Activated T-cell treated with anti-CD3 and anti-CD28 coated beads, Interleukin-2, amount 50 U/mL, for 24 hours (primary cell): ENCODE results near the gene NRG2.

ENCODE experiments used
- DNase-seq: peaks from one replicate; pipeline ENCODE4 v3.0.0-alpha.2; 2020
- H3K27ac Mint-ChIP-seq: 2 replicates; pipeline ENCODE4 v1.8.0; 2020; ENCODE audit warnings: mild to moderate bottlenecking, mixed read lengths
- H3K27me3 Mint-ChIP-seq: 2 replicates; pipeline ENCODE4 v1.8.0; 2020; ENCODE audit warnings: mixed read lengths
- H3K36me3 Mint-ChIP-seq: 2 replicates; pipeline ENCODE4 v1.8.0; 2020; ENCODE audit warnings: low read depth, mixed read lengths
- H3K4me1 Mint-ChIP-seq: 2 replicates; pipeline ENCODE4 v1.8.0; 2020; ENCODE audit warnings: low read depth, mixed read lengths
- H3K4me3 Mint-ChIP-seq: 2 replicates; pipeline ENCODE4 v1.8.0; 2020; ENCODE audit warnings: mild to moderate bottlenecking, moderate library complexity, mixed read lengths
- H3K9me3 Mint-ChIP-seq: 2 replicates; pipeline ENCODE4 v1.8.0; 2020; ENCODE audit warnings: mixed read lengths

The NRG2 gene

DNA sequence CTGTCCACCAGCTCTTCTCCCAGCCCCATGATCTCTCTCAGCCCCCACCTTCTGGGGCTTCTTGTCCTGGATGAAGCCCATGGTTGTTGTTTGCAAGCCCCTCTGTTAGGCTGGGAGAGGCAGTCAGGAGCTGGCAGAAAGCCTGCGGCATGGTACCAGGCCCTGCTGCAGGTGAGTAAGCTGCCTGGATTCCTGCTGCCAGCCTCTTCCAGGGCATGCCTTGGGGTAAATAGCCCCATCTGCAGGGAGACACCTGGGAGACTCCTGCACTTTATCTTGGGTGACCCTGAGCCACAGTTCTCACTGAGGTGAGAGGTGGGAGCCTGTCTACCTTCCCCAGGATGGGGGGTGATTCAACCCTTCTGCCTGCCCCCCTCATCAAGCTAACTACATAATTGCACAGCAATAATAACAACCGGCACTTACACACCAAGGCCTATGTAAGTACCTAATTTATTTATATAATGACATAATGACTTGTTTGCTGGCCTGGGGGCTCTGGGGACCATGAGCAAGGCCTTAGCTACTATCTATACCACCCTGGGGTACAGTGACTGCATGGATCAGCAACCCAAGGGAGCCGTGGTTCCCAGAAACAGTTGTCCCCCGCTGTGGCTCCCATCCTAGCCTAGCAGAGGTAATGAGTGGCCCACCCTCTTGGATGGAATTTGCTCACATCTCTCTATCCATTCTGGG is 131.5 kb downstream of the NRG2 start:
- no peaks in the 10 kb centered on the region for H3K9me3 Mint-ChIP-seq
- H3K27ac Mint-ChIP-seq, result no peak overlapping the region
- no peaks in the 10 kb centered on the region for H3K4me1 Mint-ChIP-seq
- H3K36me3 Mint-ChIP-seq, result no peaks in the 10 kb centered on the region
- peaks cover 19% of the 10 kb centered on the region for H3K27me3 Mint-ChIP-seq
- DNase-seq, result no peak
- H3K4me3 Mint-ChIP-seq, result no peak overlapping the region

DNA sequence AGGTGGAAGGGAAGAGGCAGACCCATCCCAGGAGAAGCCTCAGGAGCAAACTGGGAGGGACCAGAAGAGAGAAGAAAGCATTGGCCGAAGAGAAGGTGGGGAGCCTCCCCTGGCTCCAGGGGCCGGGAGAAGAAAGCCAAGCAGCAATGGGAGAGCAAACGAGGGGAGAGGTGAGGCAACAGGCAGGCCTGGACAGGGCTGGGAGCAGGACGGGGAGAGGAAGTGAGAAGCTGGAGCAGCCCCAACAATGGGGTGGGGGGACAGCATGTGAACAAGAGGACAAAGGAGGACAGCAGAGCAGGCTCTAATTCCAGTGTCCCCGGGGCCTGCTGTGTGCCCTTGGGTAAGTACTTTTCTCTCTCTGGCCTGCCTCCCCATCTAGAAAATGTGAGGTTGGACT is 132.2 kb downstream of the NRG2 start:
- H3K27me3 Mint-ChIP-seq, result peaks cover 17% of the 10 kb centered on the region
- H3K27ac Mint-ChIP-seq, result no peak overlapping the region

DNA sequence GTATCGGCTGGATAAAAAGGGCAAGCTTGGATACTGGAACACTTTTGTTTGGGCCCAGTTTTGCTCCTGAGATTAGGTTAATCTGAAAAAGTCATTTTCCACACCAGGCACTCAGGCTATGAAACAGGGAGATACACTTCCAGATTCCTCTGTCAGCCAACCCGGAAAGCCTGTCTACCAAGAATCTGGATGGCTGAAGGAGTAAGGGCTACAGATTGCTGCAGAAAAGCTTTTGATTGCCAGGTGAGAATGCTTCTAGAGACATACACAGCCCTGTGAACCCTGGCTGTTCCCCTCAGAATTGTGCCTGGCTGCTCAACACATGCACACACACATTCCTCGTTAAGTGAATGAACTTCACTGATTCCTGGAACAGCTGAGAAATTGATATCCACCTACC is 133.1 kb downstream of the NRG2 start:
- Mint-ChIP-seq H3K4me1 (no peaks in the 10 kb centered on the region), H3K9me3 (no peaks in the 10 kb centered on the region), H3K36me3 (no peaks in the 10 kb centered on the region), H3K4me3 (no peak overlapping the region), H3K27ac (no peak overlapping the region), H3K27me3 (peaks cover 12% of the 10 kb centered on the region)
- no peak for DNase-seq

More for the DNA sequence above, 132.2 kb downstream of the NRG2 start:
- no peak overlapping the region for H3K4me3 Mint-ChIP-seq
- H3K4me1 Mint-ChIP-seq, result no peaks in the 10 kb centered on the region
- no peak for DNase-seq
- no peaks in the 10 kb centered on the region for H3K36me3 Mint-ChIP-seq
- no peaks in the 10 kb centered on the region for H3K9me3 Mint-ChIP-seq

DNA sequence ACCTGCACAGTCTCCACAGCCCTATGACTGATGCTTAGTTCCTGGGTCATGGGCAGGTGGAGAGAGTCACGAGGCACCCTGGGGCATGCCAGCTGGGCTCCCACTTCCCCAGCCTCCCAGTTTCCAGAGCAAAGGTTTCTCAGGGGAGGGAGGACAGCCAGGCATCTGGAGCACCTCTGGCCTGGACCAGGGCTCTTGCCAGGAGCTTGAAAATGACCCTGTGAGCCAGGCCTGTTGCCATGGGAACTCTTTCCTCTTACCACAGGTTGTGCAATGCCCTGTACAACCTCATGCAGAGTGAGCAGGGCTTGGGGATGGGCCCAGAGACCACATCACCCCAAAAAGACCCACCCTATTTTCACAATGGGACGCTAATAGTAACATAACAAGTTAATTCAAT is 134.3 kb downstream of the NRG2 start:
- DNase-seq, result no peak
- H3K27me3 Mint-ChIP-seq, result peaks cover 5% of the 10 kb centered on the region
- peaks cover under 1% of the 10 kb centered on the region for H3K4me1 Mint-ChIP-seq
- H3K27ac Mint-ChIP-seq, result no peak overlapping the region
- H3K36me3 Mint-ChIP-seq, result no peaks in the 10 kb centered on the region
- H3K9me3 Mint-ChIP-seq, result no peaks in the 10 kb centered on the region
- H3K4me3 Mint-ChIP-seq, result no peak overlapping the region

DNA sequence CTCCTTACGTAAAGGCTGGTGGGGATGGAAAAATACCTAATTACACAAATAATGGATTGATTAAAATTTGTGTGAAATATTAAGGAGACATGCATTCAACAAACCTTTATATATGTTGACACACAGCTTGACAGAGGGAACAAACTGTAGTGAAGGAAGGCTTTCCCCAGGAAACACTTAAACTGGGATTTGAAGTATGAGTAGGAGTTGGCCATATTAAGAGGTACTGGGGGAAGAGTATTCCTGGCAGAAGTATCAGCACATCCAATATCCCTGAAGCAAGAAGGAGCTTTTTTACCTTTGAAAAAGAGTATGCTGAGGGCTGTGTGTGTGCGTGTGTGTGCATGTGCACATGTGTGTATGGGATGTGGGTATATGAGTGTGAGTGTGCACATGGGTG is 136.4 kb downstream of the NRG2 start:
- H3K27me3 Mint-ChIP-seq, result peaks cover 22% of the 10 kb centered on the region
- no peaks in the 10 kb centered on the region for H3K9me3 Mint-ChIP-seq
- DNase-seq, result no peak
- no peaks in the 10 kb centered on the region for H3K36me3 Mint-ChIP-seq
- H3K27ac Mint-ChIP-seq, result no peak overlapping the region
- no peak overlapping the region for H3K4me3 Mint-ChIP-seq
- H3K4me1 Mint-ChIP-seq, result peaks cover 5% of the 10 kb centered on the region

DNA sequence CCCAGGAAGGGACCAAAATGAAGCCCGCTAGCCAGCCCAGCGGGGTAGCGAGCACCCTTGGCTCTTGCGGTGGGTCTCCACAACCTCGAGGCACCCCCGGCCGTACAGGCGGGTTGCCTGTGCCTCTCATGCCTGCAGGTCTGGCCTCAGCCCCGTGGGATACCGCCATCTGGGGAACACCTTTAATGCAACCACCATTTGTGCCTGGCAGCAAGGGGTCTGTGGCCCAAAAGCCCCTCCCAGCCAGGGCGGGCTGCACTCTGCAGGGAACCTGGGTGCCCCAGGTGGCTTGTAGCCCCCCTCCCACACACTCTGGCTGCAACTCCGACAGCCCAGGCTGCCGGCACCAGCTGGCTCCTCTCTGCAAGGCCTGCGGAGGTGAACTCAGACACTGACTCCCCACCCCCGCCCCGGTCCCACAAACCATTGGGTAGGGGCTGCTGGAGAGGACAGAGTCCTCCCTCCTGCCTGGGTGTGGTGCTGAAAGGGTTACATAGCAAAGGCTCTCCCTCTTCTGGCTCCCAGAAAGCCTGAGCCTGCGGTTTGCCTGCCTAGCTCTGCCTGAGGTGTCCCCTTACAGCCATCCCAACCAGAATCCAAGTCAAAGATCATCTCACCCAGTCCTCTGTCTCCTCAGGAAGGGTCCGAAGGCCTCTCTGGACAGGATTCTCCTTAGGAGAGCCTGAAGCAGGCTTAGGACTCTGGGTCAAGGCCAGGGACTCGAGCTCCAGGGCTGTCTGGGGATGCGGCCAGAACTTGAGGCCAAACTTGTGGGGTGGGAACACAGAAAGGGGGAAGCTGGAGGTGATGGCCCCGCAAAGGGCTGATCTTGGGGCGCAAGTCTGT is 138.1 kb downstream of the NRG2 start:
- H3K27me3 Mint-ChIP-seq, result peaks cover 32% of the 10 kb centered on the region
- H3K27ac Mint-ChIP-seq, result no peak overlapping the region
- H3K4me3 Mint-ChIP-seq, result no peak overlapping the region
- H3K36me3 Mint-ChIP-seq, result no peaks in the 10 kb centered on the region
- no peak for DNase-seq
- H3K4me1 Mint-ChIP-seq, result peaks cover 5% of the 10 kb centered on the region
- H3K9me3 Mint-ChIP-seq, result no peaks in the 10 kb centered on the region

DNA sequence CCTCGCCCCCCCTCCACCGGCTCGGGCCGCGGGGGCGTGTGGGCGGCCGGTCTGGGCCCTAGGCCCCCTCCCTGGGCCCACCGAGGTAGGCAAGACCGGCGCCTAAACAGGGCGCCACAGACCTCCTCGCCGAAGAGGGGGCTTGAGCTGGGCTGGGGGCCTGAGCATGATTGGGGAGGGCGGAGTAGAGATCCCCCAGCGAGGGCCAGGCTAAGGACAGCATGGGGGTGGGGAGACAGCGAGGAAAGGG is 138.6 kb downstream of the NRG2 start:
- H3K9me3 Mint-ChIP-seq, result no peaks in the 10 kb centered on the region
- DNase-seq, result no peak
- no peak overlapping the region for H3K27ac Mint-ChIP-seq
- peaks cover 32% of the 10 kb centered on the region for H3K27me3 Mint-ChIP-seq
- peaks cover 5% of the 10 kb centered on the region for H3K4me1 Mint-ChIP-seq
- H3K4me3 Mint-ChIP-seq, result no peak overlapping the region
- no peaks in the 10 kb centered on the region for H3K36me3 Mint-ChIP-seq

DNA sequence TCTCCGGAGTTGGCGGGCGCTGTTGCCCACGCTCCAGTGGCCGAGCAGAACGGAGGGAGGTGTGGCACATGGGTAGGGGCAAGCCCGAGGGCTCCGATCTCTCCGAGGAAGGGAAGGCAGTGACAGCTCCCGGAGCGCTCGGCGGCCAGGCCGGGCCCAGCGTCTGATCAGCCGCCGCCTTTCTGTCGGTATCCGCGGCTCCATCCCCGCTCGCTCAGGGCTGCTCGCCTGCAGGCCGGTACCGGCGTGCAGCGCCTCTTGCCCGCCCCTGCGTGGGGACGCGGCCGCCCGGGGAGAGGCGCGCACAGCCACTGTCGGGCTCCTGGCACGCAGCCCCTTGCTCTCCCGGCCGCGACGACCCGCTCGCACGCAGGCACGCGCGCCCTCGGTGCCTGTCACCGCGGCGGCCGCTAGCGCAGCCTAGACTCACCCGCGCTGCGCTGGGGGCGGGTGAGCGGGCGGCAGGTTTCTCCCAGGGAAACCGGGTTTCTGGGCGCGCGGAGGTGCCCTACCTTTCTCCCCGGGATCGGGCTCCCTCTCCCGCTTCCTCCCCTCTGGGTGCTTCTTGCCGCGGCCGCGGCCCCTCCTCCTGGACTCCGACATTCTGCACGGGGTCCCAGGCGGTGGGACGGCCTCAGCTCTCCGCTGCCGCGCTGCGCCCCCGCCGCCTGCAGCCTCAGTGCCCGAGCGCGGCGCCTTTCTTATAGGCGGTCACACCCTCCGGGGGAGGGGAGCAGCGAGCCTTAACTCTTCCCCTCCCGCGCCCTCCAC is 139.1 kb downstream of the NRG2 start:
- H3K27me3 Mint-ChIP-seq, result peaks cover 32% of the 10 kb centered on the region
- H3K9me3 Mint-ChIP-seq, result no peaks in the 10 kb centered on the region
- no peak overlapping the region for H3K27ac Mint-ChIP-seq
- peak; percentile 39 for DNase-seq
- H3K36me3 Mint-ChIP-seq, result no peaks in the 10 kb centered on the region
- H3K4me3 Mint-ChIP-seq, result peak overlapping the region; percentile 18
- H3K4me1 Mint-ChIP-seq, result peaks cover 5% of the 10 kb centered on the region

DNA sequence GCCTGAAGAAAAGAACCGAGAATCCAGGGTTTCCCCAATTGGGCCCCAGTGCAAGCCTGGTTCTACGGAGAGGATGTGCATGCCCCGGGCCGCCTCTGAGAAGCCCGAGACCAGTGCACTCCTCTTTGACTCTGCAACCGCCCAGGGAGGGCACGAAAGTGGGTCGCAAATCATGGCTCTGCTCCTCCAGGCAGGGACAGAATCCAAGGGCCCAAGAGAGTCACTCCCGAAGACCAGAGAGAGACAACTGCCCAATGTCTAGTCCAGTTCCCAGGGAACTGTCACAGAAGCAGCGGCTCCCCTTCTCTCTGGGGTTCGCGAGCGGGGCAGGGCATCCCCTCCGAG is 139.7 kb downstream of the NRG2 start:
- H3K27me3 Mint-ChIP-seq, result peaks cover 37% of the 10 kb centered on the region
- peak; percentile 36 for DNase-seq
- H3K9me3 Mint-ChIP-seq, result no peaks in the 10 kb centered on the region
- peak overlapping the region; percentile 18 for H3K4me3 Mint-ChIP-seq
- no peaks in the 10 kb centered on the region for H3K36me3 Mint-ChIP-seq
- peaks cover 5% of the 10 kb centered on the region for H3K4me1 Mint-ChIP-seq
- no peak overlapping the region for H3K27ac Mint-ChIP-seq

DNA sequence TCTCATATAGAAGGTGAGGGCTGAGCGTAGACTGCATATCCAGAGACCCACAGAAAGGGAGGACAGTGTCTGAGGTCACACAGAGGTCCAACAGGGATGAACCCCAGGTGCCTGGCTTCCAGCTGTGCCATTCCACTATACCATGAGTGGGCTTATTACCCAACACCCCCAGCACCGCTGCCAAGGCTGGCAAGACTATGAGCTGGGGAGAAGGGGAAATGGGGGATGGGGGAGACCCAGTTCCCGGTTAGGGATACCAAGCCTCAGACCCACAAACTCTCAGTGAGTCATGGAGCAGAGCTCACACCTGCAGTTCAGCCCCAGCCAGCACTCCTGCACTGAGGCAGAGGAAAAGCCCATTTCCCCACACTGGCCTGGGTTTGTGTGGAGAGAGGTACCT is 141.1 kb downstream of the NRG2 start:
- Mint-ChIP-seq H3K27ac (no peak overlapping the region), H3K36me3 (no peaks in the 10 kb centered on the region), H3K4me1 (peaks cover 5% of the 10 kb centered on the region), H3K4me3 (no peak overlapping the region), H3K27me3 (peaks cover 42% of the 10 kb centered on the region), H3K9me3 (no peaks in the 10 kb centered on the region)
- peak; percentile 26 for DNase-seq

DNA sequence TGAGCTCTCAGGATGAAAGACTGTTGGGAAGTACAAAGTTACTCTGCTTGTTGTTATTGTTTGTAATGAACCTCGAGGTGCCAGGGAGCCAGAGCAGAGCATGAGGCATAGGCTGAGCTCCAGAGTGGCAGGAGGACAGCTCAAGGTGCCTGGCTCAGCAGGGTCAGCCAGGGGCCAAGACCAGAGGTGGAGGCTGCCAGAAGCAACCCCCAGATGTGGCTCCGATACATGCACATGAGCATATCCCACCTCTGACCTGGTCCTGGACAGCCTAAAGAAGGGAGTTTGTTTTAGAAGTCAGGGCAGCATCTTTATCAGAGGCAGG is 141.9 kb downstream of the NRG2 start:
- peaks cover 5% of the 10 kb centered on the region for H3K4me1 Mint-ChIP-seq
- H3K27me3 Mint-ChIP-seq, result peaks cover 42% of the 10 kb centered on the region
- H3K27ac Mint-ChIP-seq, result no peak overlapping the region
- DNase-seq, result peak; percentile 11
- H3K36me3 Mint-ChIP-seq, result no peaks in the 10 kb centered on the region
- no peaks in the 10 kb centered on the region for H3K9me3 Mint-ChIP-seq
- no peak overlapping the region for H3K4me3 Mint-ChIP-seq

DNA sequence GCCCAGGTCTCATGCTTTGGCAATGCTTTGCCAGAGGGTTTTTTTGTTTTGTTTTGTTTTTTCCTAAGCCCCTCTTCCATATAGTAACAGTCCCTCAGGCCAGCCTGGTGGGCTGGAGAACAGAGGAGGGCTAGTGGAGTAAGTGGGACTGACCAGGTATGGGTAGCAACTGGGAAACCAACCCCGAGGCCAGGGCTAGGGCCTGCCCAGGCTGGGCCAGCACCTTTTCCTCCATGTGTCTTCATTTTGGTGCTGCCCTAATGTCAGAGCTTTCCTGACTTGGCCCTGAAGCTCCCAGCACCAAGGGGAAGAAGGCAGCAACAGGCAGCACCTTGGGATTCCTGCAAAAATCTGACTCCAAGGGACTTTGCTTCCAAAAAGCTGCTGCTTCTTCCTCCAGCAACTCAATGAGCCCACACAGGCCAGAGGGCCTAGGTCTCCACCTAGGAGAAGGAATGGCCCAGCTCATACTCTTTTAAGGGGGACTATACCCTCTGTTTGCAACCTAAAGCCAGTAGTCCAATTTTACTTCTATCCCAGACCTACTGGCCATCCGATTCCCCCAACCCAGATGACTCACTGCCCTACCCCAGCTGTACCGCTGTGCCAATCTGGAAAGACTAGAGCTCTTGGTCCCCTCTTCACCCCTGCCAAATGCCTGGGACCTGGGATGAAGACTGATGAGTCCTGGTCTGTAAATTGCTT is 142.4 kb downstream of the NRG2 start:
- peaks cover 42% of the 10 kb centered on the region for H3K27me3 Mint-ChIP-seq

DNA sequence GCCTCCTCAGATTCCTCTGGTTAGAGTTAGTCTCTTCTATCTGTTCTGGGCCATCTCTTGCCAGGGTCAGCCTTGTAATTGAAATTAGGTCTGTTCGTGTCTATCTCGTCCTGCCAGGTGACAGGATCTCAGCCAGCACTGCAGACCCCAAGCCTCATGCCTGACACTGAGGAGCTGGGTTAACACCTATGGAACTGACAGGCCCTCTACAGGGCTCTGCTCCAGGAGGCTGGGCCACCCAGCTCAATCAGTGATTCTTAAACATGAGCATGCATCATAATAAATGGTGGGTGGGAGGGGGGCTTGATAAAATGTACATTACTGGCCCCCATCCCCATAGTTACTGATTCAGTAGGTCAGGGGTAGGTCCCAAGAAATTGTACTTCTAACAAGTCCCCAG is 144.1 kb downstream of the NRG2 start:
- peaks cover 42% of the 10 kb centered on the region for H3K27me3 Mint-ChIP-seq
- H3K27ac Mint-ChIP-seq, result no peak overlapping the region
- no peaks in the 10 kb centered on the region for H3K36me3 Mint-ChIP-seq
- no peaks in the 10 kb centered on the region for H3K9me3 Mint-ChIP-seq
- no peak for DNase-seq
- H3K4me1 Mint-ChIP-seq, result peaks cover 5% of the 10 kb centered on the region
- H3K4me3 Mint-ChIP-seq, result no peak overlapping the region

More for the DNA sequence above, 142.4 kb downstream of the NRG2 start:
- Mint-ChIP-seq H3K9me3 (no peaks in the 10 kb centered on the region), H3K4me1 (peaks cover 5% of the 10 kb centered on the region), H3K27ac (no peak overlapping the region), H3K36me3 (no peaks in the 10 kb centered on the region), H3K4me3 (no peak overlapping the region)
- DNase-seq, result no peak

DNA sequence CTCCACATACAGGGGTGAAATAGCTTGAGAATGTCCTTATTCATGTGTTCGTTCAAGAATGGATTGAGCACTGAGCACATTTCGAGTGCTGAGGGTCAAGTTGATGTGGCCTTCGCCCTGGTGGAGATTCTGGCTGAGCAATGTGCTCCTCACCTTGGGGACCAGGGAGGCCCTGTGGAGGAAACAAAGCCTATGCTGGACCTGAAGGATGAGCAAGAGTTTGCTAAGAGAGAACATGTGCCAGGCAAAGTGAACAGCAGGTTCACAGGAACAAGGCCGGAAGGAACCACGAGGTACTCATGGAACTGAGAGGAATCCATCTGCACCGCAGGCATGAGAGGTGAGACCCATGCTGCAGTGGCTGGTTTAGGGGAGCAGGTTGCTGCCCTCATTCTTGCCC is 145.1 kb downstream of the NRG2 start:
- H3K4me3 Mint-ChIP-seq, result no peak overlapping the region
- H3K36me3 Mint-ChIP-seq, result no peaks in the 10 kb centered on the region
- no peaks in the 10 kb centered on the region for H3K4me1 Mint-ChIP-seq
- H3K27me3 Mint-ChIP-seq, result peaks cover 35% of the 10 kb centered on the region
- no peak overlapping the region for H3K27ac Mint-ChIP-seq
- no peak for DNase-seq
- no peaks in the 10 kb centered on the region for H3K9me3 Mint-ChIP-seq

DNA sequence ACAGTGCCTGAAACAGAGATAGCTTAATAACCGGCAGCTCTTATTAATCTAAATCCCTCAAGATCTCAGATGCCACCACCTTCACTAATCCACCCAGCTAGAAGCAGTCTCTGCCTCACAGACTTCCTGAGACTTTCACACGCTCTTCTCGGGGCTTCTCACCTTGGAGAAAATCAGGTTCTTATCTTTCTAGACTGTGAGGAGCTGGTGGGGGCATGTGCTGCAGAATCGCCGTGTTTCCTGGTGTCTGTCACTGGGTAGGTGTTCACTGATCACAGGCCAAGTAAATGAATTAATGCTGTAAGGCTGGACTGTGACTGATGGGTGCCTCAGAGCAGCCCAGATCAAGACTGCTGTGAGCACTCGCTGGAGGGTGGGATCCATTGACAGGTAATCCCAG is 145.8 kb downstream of the NRG2 start:
- Mint-ChIP-seq H3K4me3 (no peak overlapping the region), H3K9me3 (no peaks in the 10 kb centered on the region), H3K27ac (no peak overlapping the region), H3K4me1 (no peaks in the 10 kb centered on the region), H3K36me3 (no peaks in the 10 kb centered on the region), H3K27me3 (peaks cover 29% of the 10 kb centered on the region)
- DNase-seq, result no peak
